H1 (cell line): ENCODE data around the gene DCXR.

Experiments
- ASH2L ChIP-seq: fragments of 200-600, 300-600 bp; sonication (generic); IDR thresholded peaks from one replicate; pipeline ENCODE4 v1.7.1; 2017; ENCODE audit warnings: low read length
- CTCF ChIP-seq, 3 experiments: IDR thresholded peaks; 1 replicate in 2 of 3; 2 replicates in 1 of 3; pipeline versions ENCODE4 v1.5.1 to v1.6.1; 2011; ENCODE audit warnings: low read length in 3 of 3, mild to moderate bottlenecking in 3 of 3, inconsistent platforms in 2 of 3, low read depth in 1 of 3, moderate library complexity in 1 of 3; ENCODE audit not compliant: insufficient read depth in 1 of 3; ENCODE audit errors: control extremely low read depth in 1 of 3
- EP300 ChIP-seq, 2 experiments: IDR thresholded peaks; 1 replicate in 1 of 2; 2 replicates in 1 of 2; pipeline ENCODE4 v1.6.1; 2011 to 2012; ENCODE audit warnings: low read depth in 2 of 2, low read length in 2 of 2, mild to moderate bottlenecking in 2 of 2, borderline replicate concordance in 1 of 2, inconsistent platforms in 1 of 2, moderate library complexity in 1 of 2
- POLR2A ChIP-seq, 2 experiments: IDR thresholded peaks; 1 replicate in 1 of 2; 2 replicates in 1 of 2; pipeline ENCODE4 v1.6.1; 2011; ENCODE audit warnings: low read depth in 2 of 2, low read length in 2 of 2, mild to moderate bottlenecking in 2 of 2; ENCODE audit errors: control extremely low read depth in 1 of 2
- RFX5 ChIP-seq: IDR thresholded peaks from 2 replicates; pipeline ENCODE4 v1.6.1; 2011; ENCODE audit warnings: low read depth, low read length, improper control_type of control experiment, borderline replicate concordance
- SP1 ChIP-seq: IDR thresholded peaks from 2 replicates; pipeline ENCODE4 v1.6.1; 2011; ENCODE audit warnings: low read depth, low read length
- YY1 ChIP-seq: IDR thresholded peaks from 2 replicates; pipeline ENCODE4 v1.6.1; 2011; ENCODE audit warnings: low read depth, mild to moderate bottlenecking, low read length
- TF ChIP-seq, protein P1 (sequence below): IDR thresholded peaks from 2 replicates; pipeline ENCODE4 v1.6.1; 2012; ENCODE audit warnings: inconsistent platforms

- TF ChIP-seq, protein P1, sequence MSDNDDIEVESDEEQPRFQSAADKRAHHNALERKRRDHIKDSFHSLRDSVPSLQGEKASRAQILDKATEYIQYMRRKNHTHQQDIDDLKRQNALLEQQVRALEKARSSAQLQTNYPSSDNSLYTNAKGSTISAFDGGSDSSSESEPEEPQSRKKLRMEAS: no peak
- TF ChIP-seq EP300 (IDR thresholded peaks at IDR 0.05; ENCODE audit: borderline replicate concordance in 1 of 2, low read depth in 2 of 2, low read length in 2 of 2) (no peak), RFX5 (no peak), POLR2A (IDR thresholded peaks at IDR 0.05; ENCODE audit: control extremely low read depth in 1 of 2, low read depth in 2 of 2, low read length in 2 of 2) (no peak), SP1 (no peak), ASH2L (no peak), CTCF (IDR thresholded peaks at IDR 0.05; ENCODE audit: control extremely low read depth in 1 of 3, insufficient read depth in 1 of 3, low read depth in 1 of 3, low read length in 3 of 3) (no peak), YY1 (no peak)
These were observed 15.2 kb upstream of the DCXR start for GRCh38 chr17:82052638-82053059.
